NCI-H2171 (cell line): ENCODE results near the gene ARHGAP28.
"Not testable (repeated sequence)": the region's sequence is repeated elsewhere in the genome, so short reads cannot be mapped to it uniquely, and the experiment has no call there.

Experiments
- DNase-seq: peaks from one replicate; lab custom pipeline; 2025; lab: John Stamatoyannopoulos, UW

The ARHGAP28 gene

DNA sequence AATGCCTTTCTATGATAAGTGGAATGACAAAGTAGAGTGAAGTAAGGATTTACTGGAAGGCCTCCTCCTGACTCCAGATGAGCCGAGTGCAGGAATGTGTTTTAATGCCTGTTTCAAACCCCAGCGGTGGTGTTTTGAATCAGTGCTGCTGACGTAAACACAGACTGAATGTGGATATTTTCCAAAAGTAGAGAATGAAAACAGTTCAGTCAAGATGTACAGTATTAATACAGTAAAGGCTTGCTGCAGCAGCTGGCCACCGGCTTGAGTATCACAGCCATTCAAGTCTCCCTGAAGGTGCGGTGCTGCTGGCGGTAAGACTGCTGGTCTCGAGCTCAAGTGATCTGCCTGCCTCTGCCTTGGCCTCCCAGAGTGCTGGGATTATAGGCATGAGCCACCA is 46.7 kb downstream of the ARHGAP28 start:
- no peak for DNase-seq

- DNase-seq: no peak
These were observed 48.0 kb downstream of the ARHGAP28 start for GRCh38 chr18:6777509-6777908.

GRCh38 chr18:6778459-6779247 is 49.1 kb downstream of the ARHGAP28 start:
- no peak for DNase-seq

GRCh38 chr18:6781142-6781714 is 51.7 kb downstream of the ARHGAP28 start:
- DNase-seq: no peak

DNA sequence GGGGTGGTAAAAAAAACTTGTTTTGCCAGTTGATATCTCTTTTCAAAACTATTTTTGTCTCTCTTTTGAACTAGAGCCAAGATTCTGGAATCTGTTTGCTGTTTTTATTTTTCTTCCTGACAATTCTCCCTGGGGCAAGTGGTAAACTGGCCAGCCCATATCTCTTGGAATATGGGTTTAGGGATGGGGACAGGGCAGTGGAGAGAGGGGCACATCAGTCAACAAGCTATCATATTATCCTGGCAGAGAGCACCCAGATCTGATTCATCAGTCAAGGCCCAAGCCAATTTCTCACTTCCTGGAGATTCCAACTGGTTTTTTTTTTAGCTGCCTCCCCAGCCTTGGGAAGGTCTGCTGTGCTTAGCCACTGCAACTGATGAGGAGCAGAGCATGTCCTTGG is 52.3 kb downstream of the ARHGAP28 start:
- DNase-seq: no peak

- no peak for DNase-seq
These were observed 53.3 kb downstream of the ARHGAP28 start for GRCh38 chr18:6782861-6783260.

DNA sequence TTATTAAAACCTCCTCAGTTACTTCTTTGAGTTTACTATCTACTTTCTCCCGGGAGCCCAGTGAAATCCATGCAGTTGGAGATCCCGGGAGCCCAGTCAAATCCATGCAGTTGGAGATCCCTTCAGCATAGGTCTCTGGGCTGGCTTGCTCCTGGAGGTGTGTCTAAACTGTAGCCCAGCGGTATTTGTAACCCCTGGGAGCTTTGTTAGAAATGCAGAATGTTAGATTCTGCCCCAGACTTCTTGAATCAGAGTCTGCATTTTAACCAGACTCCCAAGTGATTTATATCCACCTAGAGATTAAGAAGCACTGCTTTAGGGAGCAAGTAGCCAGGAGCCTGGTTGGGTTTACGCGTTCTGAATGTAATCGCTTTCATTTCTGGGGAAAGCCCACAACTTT is 54.5 kb downstream of the ARHGAP28 start:
- no peak for DNase-seq

GRCh38 chr18:6785001-6785400 is 55.5 kb downstream of the ARHGAP28 start:
- DNase-seq: no peak

- DNase-seq: no peak
These were observed 55.9 kb downstream of the ARHGAP28 start for GRCh38 chr18:6785411-6785810.

DNA sequence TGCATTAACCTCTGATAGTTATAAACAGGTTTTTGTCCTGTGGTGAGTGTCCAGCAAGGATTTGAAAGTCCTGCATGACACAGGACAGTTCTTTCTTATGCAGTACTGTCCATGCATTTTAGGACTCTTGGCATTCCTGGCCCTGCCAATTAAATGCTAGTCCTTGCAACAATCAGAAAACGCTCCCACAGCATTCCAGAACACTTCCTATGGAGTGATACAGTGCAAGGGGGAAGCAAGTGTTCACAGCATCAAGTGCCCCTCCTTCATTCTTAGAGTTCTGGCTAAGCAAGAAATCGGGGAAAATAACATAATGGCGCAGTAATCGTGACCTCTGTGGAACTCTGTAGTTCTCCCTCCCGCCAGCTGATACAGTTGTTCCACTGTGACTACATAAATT is 62.9 kb downstream of the ARHGAP28 start:
- DNase-seq: no peak

DNA sequence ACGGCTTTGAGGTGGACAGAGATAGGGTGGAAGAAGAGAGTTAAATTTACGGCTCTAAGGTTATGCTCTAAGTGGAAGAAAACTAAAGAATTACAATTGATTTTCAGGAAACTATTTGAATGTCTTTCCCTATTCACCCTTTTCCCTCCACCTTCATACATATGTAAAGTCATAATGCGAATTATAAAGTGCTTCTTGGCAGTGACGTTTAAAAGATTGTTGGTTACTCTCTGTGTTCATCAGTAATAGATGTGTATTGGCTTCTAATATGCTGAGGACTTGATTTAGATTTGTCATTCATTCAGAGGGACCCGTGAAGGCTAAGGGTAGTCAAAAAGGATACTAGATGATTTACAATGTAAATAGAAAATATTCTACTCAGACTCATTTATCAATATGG is 63.9 kb downstream of the ARHGAP28 start:
- no peak for DNase-seq

GRCh38 chr18:6793986-6794385 is 64.5 kb downstream of the ARHGAP28 start:
- DNase-seq: no peak

DNA sequence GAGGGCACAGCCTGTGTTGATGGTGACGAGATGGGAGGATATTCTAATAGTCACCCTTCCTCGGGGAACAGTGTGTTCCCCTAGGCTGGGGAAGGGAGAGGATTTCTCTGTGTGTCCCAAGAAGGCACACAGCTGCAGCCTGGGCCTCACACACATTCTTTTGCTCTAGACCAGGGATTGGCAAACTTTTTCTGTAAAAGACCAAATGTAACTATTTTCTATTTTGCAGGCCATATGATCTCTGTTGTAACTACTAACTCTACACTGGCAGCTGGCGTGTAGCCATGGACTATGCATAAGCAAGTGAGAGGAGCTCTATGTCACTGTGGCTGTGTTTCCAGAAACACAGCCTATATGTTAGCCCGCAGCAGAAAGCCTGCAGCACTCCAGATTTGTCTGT is 65.8 kb downstream of the ARHGAP28 start:
- DNase-seq: no peak

DNA sequence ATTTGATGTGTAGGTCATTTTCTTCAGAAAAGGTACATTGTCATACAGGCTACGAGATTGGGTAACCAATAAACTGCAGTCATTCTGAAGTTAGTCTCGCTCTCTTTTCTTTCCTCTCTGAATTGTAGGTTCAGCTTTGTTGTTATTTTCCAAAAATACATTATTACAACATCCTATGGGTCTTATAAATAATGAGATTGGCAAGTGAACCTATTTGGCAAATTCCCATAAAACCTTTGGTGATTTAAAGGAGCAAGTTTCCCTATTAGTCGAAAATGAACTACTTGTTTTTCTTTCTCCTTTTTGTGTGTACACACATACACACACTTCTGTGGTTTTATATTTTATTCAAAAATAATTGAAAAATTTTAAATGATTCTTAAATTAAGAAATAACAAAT is 67.0 kb downstream of the ARHGAP28 start:
- DNase-seq: no peak

- DNase-seq: no peak
These were observed 67.7 kb downstream of the ARHGAP28 start for GRCh38 chr18:6797171-6797570.

DNA sequence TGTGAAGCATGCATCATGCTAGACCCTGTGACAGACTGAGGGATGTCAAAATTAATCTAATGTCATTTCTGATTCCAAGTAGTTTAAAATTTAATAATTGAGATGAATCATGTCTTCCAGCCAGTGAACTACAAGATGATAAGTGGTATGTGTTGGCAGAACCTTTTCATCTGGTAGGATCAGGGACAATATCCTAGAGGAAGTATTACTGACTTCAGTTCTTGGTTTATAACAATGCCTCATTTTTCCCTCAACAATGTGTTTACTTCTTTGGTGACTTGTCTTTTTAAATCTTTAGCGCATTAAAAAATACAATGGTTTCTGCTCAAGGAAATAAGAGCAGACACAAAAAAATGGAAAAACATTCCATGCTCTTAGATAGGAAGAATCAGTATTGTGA is 69.4 kb downstream of the ARHGAP28 start:
- no peak for DNase-seq

GRCh38 chr18:6800309-6800708 is 70.8 kb downstream of the ARHGAP28 start:
- not testable (repeated sequence) for DNase-seq

- no peak for DNase-seq
These were observed 78.2 kb downstream of the ARHGAP28 start for GRCh38 chr18:6807515-6808257.

GRCh38 chr18:6810191-6810590 is 80.7 kb downstream of the ARHGAP28 start:
- DNase-seq: no peak

- DNase-seq: no peak
These were observed 82.3 kb downstream of the ARHGAP28 start for GRCh38 chr18:6811816-6812215.

DNA sequence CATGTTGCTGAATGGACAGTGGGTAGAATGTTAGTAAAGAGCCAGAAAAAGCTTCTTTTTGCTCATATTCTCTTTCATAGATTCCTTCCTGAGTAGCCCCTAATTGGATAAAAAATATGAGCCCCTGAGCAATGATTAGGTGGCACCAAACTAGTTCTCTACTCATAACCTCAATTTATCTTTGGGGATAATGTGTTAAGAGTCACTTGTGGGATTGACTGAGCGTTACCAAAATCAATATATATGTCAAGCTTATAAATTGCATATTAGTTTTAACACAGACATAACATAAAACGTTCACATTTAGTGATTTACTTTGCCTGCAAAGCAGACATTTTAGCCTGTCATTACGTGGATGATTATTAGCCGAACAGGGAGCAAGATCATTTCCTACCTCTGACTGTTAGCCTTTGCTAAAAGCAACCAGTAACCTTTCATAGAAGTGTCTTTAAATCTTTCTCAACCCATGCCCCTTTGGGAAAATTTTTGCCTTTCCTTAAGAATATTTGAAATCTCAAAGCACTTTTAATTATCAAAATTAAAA is 85.4 kb downstream of the ARHGAP28 start:
- DNase-seq: no peak

GRCh38 chr18:6816154-6816553 is 86.6 kb downstream of the ARHGAP28 start:
- no peak for DNase-seq

DNA sequence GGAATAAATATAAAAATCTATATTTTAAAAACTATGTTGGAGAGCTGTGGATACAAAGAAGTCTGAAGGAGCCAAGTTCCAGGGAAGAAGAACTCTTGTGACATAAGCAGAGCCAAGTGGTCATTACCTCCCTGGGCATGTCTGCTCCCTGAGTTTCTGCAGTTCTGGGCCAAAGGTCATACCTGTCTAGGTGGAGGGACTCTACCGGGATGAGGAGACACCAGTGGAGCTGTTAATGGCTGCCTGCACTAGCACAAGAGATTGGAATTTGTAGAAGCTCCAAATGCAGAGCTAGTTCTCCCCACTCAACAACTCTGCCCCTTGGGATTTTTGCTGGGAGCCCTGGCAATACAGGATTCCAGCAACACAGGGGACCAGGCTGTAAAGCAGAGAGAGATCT is 89.8 kb downstream of the ARHGAP28 start:
- no peak for DNase-seq
